Adipose tissue (tissue), 3 donors: ENCODE measurements around the gene MTHFD1. TPM values are rescaled to one million over a fixed set of nuclear protein-coding genes. Genes with fewer than 3 reads are reported as not detected.

ENCODE experiments used
- H3K27ac ChIP-seq: one replicate; pipeline ENCODE4 v1.5.1; 2013; ENCODE audit warnings: low read depth, low read length
- WGBS, 3 donors: extraction: QIAGEN DNeasy Blood & Tissue Kit; methylation state at CpG; one replicate each; pipeline ENCODE4 v1.1.7; 2013; 5-methylcytosine and 5-hydroxymethylcytosine counted together
- polyA plus RNA-seq, 3 donors: library from polyadenylated mRNA; stranded (reverse); fragments of 200-250 nt; gene quantifications; one replicate each; pipeline ENCODE4 v1.2.3, GENCODE V29; 2013
- donor health status: healthy with polysubstance abuse.
- donor health status: Bipolar disorder and iron deficiency.
- donor health status: healthy.

Gene MTHFD1
- polyA plus RNA-seq, 3 donors: 25.8 to 95.2 (median 43.2) TPM

DNA sequence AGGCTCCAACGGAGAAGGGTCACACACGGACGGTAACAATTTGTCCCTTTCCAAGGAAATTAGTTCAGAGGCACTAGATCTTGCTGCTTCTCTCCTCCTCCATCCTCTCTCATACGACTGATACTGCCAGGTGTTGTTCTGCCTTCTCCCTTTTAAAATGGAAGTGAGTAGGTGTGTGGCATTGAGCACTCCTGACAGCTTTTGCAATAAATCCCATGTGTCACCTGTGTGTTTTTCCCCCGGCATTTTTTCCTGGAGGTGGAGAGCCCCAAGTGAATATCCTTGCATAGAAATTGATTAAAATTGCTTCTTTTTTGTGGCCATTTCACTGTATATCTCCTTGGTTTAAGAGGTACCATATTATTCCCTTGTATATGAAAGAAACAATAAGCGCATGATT is 51.0 kb downstream of the MTHFD1 start:
- 92 to 95% (median 94%) methylated on average over 6 of the region's 6 CpGs for WGBS, 3 donors
- H3K27ac ChIP-seq: no peak overlapping the region

DNA sequence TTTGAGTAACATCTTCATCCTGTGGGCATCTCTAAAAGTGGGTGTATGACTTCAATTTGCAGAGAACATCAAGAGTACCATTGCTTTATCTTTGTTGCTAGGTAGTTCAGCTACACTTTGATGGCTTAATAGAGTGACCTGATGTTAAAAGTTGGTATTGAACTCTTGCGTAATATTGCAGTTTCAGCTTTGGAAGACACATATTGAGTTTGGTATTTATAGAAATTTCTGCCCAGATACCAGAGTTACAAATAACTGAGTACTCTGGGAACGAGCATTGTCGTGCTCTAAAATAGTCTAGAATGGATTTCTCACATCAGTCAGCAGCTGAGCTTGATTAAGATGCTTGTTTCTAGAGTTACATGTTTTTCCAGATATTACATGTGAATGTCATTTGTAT is 52.3 kb downstream of the MTHFD1 start:
- H3K27ac ChIP-seq: no peak overlapping the region
- 91 to 97% (median 96%) methylated on average over 3 of the region's 3 CpGs for WGBS, 3 donors

DNA sequence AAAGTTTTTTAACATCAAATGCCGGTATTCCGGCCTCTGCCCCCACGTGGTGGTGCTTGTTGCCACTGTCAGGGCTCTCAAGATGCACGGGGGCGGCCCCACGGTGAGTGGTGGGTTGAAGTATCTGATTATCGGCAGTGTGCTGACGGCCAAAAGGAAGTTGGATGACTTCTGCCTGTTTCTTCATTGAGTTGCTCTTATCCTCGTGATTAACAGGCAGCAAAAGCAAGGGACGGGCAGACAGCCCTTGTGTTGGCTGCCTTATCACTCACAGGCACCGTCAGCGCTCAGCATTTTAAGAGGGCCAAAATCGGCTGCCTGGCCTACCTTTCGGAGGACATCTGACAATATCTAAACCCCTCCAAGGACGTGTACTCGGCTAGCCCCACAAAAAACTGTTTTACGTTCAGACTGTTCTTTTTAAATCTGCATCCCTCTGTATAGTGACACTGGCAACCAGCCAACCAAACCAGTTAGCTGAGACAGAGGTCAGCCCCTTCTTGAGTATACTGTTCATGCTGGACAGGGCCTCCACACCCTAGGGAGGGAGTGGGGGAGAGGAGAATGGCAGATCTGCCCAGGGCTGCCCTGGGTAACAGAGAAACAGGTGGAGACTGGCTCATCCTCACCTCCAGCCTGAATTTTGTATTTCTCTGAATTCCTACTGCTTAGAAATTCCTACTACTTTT is 54.3 kb downstream of the MTHFD1 start:
- 87 to 89% (median 87%) methylated on average over 17 of the region's 17 CpGs for WGBS, 3 donors
- no peak overlapping the region for H3K27ac ChIP-seq

DNA sequence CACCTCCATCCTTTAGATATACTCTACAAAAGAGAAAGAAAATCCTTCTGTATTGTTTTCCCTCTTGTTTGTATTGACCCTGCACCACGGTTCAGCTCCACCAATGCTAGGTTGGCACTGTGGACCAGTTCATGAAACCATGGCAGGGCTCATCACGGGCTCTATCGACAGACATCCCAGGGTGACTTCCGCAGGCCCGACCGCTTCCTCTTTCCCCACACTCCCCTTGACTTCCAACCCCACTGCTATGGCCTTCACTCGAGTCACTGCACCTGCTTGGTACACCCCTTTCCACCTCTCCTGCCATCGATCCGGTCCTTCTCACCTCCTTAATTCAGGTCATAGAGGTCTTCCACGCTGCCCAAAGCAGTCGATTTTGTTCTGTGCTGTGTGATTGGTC is 56.0 kb downstream of the MTHFD1 start:
- no peak overlapping the region for H3K27ac ChIP-seq
- 84 to 88% (median 87%) methylated on average over 11 of the region's 11 CpGs for WGBS, 3 donors

DNA sequence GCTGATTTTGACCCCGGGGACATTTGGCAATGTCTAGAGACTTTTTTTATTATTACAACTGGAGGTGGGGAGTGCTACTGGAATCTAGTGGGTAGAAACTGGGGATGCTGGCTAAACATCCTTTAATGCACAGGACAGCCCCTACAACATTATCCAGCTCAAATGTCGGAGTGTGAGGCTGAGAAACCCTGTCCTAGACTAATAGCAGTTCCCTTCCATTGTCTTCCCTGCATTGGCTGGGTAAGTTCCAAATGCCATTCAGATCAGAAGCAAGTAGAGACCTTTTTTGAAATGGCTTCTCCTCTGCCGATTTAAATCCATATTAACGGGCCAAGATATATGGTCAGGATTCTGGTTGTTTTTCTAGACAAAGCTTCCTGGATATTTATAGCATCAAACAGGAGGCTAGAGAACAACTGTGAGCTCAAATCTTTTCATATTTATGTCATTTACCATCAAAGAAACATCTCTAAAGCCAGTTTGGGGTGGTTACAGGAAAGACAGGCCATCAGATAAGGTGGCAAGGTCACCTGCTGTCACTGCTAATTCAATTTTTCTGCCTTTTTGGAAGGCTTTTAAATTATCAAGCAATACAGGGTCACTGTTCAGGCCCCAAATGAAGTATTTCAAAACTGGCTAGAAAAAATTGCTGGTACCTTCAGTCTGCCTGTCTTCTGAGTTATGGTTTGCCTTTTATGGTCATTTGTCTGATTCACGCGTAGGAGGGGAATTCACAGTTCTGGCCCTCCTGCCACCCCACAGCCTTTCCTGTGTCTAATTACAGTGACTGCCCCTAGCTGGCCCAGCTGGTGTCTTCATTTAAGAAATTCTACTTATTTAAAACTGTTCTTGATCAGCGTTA is 57.1 kb downstream of the MTHFD1 start:
- no peak overlapping the region for H3K27ac ChIP-seq
- WGBS, 3 donors: 75 to 82% (median 76%) methylated on average over 7 of the region's 7 CpGs

DNA sequence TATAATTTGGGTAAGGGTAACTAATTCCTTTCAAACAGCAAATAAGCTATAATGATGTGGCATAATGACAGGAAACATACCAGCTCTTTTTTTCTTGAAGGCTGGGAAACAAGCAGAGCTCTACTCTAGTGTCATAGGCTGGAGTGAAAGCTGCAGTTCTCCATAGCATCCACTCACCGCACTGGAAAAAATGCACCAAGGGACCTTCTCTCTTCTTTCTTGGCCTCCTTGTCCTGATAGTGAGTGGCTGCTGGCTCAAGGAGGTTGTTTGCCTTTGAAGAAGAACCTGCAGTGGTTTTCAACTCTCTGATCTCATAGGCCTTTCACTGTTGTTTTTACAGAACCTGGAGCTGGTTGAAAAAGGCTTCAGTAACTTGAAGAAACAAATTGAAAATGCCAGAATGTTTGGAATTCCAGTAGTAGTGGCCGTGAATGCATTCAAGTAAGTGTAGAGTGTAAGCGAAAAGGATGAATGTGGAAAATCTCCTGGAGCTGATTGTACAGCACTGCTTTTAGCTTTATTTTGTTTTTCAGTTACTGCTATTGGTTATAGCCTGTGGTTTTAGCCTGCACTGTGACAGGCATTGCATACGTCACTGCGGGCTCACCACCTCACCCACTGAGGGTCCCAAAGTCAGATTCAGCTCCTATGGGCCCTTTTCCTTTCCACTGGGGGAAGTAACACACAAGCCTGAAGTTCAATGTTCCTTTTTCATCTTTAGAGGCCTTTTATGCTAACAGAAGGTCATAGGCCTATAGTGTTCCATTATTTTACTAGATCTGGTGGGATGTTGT is 59.9 kb downstream of the MTHFD1 start:
- WGBS, 3 donors: 89 to 99% (median 94%) methylated on average over 5 of the region's 5 CpGs
- no peak overlapping the region for H3K27ac ChIP-seq

DNA sequence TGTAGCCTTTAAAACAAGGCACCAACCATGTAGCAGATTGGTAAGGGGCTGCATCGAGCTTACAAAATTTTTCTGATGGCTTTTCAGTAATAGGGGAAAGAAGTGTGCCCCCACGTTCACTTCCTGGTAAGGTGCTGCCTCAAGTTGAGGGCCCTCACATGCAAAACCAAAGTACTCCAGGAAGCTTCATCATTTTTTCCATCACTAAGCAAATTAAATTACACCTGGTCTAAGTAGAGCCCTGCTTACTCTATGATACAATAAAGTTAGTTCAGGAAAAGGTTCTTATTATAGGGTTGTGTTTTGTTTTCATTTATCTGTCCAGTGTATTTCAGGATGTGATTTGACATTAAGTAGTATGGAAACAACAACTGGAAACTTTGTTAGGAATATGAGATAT is 62.1 kb downstream of the MTHFD1 start:
- no peak overlapping the region for H3K27ac ChIP-seq
- 85 to 90% (median 90%) methylated on average over 2 of the region's 2 CpGs for WGBS, 3 donors

DNA sequence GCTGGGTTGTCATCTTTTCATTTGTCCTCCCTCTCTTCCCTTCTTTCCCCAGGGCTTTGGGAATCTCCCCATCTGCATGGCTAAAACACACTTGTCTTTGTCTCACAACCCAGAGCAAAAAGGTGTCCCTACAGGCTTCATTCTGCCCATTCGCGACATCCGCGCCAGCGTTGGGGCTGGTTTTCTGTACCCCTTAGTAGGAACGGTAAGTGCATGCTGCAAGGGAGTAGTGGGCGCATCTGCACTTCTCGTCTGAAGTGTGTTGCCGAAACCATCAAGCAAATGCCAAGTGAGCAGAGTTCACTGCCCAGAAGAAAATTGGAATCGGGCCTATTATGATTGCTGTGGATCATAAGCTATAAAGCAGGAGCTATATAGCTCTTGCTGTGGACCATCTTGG is 66.5 kb downstream of the MTHFD1 start:
- no peak overlapping the region for H3K27ac ChIP-seq
- WGBS, 3 donors: 89 to 95% (median 94%) methylated on average over 10 of the region's 10 CpGs

DNA sequence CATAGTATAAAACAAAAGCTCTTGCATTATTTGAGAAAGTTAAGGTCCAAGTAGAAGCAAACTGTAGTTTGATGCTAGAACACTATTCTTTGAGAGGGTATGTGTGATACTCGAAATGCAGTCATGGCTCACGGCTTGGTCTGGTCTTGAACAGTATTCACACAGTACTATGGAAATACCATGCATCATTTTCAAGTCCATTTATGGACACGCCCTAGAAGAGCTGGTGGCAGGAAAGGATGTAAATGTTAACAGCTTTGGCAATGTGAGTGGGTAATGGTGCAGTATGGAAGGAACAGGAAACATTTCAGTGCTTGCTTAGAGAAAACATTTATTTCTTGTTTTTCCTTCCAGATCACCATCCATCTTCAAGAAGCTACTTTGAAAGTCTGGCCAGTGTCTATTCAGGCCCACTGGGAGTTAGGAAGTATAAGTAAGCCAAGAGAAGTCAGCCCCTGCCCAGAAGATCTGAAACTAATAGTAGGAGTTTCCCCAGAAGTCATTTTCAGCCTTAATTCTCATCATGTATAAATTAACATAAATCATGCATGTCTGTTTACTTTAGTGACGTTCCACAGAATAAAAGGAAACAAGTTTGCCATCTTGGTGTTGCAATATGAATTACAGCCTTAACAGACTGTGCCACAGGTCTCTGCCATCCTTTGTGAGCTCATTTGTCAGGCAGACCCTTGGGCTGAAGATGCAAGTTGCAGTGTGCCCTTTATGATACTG is 71.4 kb downstream of the MTHFD1 start:
- H3K27ac ChIP-seq: no peak overlapping the region
- WGBS, 3 donors: 76 to 79% (median 77%) methylated on average over 4 of the region's 4 CpGs

DNA sequence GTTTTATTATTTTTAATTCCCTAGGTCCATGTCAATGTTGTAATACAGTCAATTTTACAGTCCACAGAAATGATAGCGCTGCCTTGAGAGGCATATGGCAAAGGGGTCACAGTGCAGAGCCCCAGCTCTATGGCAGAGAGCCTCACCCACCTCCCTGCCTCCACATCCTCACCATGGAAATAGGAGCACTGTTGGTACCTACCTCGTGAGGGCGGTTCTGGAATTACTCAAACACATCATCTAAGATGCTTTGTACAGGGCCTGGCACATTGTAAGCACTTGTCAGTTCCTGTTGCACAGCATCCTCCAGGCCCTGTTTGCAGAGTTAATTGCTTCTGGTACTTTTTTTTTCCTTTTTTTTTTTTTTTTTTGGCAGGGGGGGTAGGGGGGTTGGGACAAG is 73.1 kb downstream of the MTHFD1 start:
- 89 to 97% (median 91%) methylated on average over 3 of the region's 3 CpGs for WGBS, 3 donors
- H3K27ac ChIP-seq: no peak overlapping the region

DNA sequence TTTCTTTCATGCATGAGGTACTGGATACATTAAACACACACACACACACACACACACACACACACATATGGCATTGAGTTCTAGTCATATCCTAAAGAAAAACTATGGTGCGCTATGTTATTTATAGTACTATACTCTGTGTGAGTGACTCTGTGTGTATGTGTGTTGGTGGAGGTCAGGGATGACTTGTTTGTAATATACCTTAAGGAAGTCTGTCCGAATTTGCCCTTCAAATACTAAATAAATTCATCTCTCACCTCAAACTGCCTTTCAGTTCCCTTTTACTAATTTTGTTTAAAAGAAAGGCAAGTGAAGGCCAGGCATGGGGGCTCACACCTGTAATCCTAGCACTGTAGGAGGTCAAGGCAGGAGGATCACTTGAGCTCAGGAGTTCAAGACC is 75.0 kb downstream of the MTHFD1 start:
- no peak overlapping the region for H3K27ac ChIP-seq
- WGBS, 3 donors: 88 to 96% (median 92%) methylated on average over 2 of the region's 2 CpGs

DNA sequence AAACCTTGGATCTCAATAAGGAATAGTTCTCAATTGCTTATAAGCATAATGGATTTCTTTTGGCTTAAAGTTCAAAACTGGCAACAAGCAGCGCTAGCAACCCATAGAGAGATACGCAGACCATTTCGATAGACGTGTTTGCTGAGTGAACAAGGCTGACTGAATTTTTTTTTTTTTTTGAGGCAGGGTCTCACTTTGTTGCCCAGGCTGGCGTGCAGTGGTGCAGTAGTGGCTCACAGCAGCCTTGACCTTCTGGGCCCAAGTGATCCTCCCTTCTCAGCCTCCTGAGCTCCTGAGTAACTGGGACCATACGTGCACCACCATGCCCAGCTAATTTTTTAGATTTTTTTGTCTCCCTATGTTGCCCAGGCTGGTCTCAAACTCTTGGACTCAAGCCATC is 75.7 kb downstream of the MTHFD1 start:
- H3K27ac ChIP-seq: no peak overlapping the region
- WGBS, 3 donors: 89 to 96% (median 96%) methylated on average over 6 of the region's 6 CpGs

DNA sequence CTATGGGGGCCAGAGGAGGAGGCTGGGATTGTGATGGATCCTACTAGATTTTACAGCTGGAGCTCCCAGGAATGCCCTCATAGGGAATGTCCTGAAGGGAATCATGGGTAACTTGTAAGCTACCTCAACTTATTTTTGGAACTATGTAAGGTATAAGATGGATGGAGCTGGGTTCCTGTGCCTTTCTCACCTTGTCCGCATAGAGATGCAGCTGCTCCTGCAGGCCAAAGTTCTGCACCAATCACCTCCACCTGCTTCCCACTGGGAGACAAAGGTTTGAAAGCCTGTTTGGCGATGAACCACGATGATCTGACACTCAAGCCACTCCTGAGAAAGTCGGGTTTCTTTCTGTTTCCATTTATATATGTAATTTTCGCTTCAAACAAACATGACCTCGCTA is 76.5 kb downstream of the MTHFD1 start:
- no peak overlapping the region for H3K27ac ChIP-seq
- 14 to 25% (median 21%) methylated on average over 6 of the region's 6 CpGs for WGBS, 3 donors

DNA sequence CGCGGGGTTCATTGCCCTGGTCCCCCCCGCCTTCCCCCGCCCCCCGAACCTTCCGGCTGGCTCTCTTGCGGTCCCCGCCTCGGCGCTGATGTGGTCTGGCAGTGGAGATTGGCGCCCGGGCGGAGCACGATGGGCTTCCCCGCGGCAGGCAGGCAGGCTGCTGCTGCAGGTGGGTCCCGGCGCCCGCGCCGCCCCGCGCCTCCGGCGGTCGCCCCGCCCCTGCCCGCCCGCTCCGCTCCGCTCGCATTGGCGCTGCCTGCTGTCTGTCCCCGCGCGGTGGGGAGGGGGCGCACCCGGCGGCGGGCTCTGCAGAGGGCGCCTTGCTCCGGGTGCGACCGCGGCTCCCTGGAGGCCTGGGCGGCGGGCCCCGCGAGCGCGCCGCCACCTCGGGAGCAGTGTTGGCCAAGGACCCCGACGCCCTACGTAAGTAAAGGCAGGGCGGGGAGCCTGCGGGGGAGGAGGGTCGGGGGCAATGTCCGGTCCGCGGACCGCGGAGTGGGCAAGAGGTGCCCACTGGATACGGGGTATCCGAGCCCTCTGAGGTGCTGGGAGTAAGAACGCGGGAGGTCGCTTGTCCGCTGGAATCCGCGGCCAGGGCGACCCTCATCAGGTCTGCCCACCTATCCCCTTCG is 77.2 kb downstream of the MTHFD1 start, which contains the start of gene AKAP5:
Gene AKAP5, plus strand, starts transcription at position 309 of the 632 bp plus-strand sequence. CDS start 2,896 bp downstream, outside the sequence.
- WGBS, 3 donors: 0 to 1% (median 0%) methylated on average over 61 to 74 of the region's 74 CpGs
- H3K27ac ChIP-seq: no peak within 1 kb of the TSS

DNA sequence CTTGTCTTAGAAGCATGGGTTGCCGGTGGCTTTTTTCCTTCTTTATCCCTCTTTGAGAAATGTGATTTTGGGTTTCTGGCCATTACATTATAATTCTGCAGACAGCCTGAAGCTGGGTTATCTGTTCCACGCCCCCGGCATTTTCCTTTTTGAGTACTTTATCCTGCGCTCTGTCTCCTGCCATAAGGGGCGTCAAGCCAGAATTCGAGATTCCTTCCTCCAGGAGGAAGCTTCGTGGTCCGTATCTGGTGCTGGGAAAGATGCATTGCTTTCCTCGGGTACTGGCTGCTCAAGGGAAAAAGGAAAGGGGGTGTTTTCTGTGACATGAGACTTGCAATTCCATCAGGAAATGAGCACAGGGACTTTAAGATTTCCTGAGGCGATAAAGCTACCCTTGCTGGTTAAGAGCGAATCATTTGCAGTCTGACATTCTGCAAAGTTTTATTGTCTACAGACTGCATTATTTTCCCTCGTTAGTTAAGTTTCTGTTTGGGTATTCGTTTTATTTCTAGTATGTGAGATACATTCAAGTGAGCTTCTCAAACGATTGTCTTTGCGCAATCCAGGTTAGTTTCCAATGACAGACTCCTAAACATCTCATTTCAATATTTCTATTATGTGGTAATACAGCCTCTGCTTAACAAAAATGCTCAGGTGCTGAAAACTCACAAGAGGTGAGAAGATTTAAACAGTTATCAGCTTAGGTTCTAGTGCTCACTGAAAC is 77.8 kb downstream of the MTHFD1 start:
- 8 to 9% (median 8%) methylated on average over 15 of the region's 15 CpGs for WGBS, 3 donors
- H3K27ac ChIP-seq: no peak overlapping the region

DNA sequence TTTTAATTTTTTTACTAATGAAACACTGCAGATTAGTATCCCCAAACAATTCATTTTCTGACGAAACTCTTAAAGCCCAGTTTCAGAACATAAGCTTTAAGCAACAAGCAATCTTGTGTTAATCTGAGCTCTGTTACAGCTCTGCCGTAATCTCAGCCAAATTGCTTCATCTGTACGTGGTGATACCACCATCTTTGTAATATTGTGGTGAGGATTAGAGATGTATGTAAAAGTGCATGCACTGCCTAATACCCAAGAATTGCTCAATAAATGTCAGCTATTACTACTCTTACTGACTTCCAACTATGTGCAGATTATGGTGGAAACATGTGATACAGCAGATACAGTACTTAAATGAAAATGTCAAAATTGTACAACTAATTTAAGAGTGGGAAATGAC is 78.9 kb downstream of the MTHFD1 start:
- no peak overlapping the region for H3K27ac ChIP-seq
- WGBS, 3 donors: 63 to 86% (median 64%) methylated on average over 3 of the region's 3 CpGs

DNA sequence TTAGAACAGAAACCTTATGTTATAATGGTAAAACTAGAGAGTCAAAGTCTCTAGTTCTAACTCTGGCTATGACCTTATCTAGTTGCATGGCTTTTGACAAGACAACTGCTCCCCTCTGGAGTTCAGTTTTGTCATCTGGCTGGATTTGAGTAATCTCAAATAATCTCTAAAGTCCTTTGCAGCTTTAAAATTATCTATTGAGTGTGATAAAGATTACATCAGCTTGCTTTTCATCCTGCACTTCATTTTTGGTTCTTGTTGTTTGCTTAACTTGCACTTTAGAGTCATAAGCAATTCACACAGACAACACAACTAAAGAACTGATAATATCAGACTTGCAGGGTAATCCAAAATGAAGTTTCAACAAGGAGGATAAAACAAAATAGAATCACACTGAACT is 79.4 kb downstream of the MTHFD1 start:
- H3K27ac ChIP-seq: no peak overlapping the region
